ENCODE data around the gene LCN10.
"Not testable (repeated sequence)": the region's sequence is repeated elsewhere in the genome, so short reads cannot be mapped to it uniquely, and the experiment has no call there.

LCN10 gene

GRCh38 chr9:136720251-136720897 is 22.4 kb downstream of the LCN10 start:
- Mint-ChIP-seq H3K4me3 (no peak overlapping the region), H3K4me1 (ENCODE audit: low read depth) (peaks cover 1% of the 10 kb centered on the region), H3K9me3 (no peaks in the 10 kb centered on the region), H3K27me3 (ENCODE audit: low read depth) (peaks cover 3% of the 10 kb centered on the region), H3K36me3 (ENCODE audit: low read depth) (peaks cover 20% of the 10 kb centered on the region), H3K27ac (no peak overlapping the region)
- DNase-seq (ENCODE audit: low spot score), result no peak

- peaks cover 13% of the 10 kb centered on the region for H3K36me3 Mint-ChIP-seq (ENCODE audit: low read depth)
- H3K27ac Mint-ChIP-seq, result no peak overlapping the region
- no peak overlapping the region for H3K4me3 Mint-ChIP-seq
- H3K4me1 Mint-ChIP-seq (ENCODE audit: low read depth), result peaks cover 1% of the 10 kb centered on the region
- no peaks in the 10 kb centered on the region for H3K9me3 Mint-ChIP-seq
- peaks cover 3% of the 10 kb centered on the region for H3K27me3 Mint-ChIP-seq (ENCODE audit: low read depth)
- no peak for DNase-seq (ENCODE audit: low spot score)
Observed at GRCh38 chr9:136719195-136719880, 23.4 kb downstream of the LCN10 start.

GRCh38 chr9:136718345-136719194 is 24.2 kb downstream of the LCN10 start:
- Mint-ChIP-seq H3K4me3 (no peak overlapping the region), H3K27ac (no peak overlapping the region), H3K4me1 (ENCODE audit: low read depth) (no peaks in the 10 kb centered on the region)

GRCh38 chr9:136717399-136717798 is 25.3 kb downstream of the LCN10 start:
- peaks cover 12% of the 10 kb centered on the region for H3K27me3 Mint-ChIP-seq (ENCODE audit: low read depth)
- no peaks in the 10 kb centered on the region for H3K4me1 Mint-ChIP-seq (ENCODE audit: low read depth)

More at GRCh38 chr9:136718345-136719194, 24.2 kb downstream of the LCN10 start:
- Mint-ChIP-seq H3K9me3 (no peaks in the 10 kb centered on the region), H3K36me3 (ENCODE audit: low read depth) (peaks cover 5% of the 10 kb centered on the region), H3K27me3 (ENCODE audit: low read depth) (peaks cover 8% of the 10 kb centered on the region)
- no peak for DNase-seq (ENCODE audit: low spot score)

GRCh38 chr9:136714893-136715274 is 27.9 kb downstream of the LCN10 start:
- no peak overlapping the region for H3K4me3 Mint-ChIP-seq
- H3K4me1 Mint-ChIP-seq (ENCODE audit: low read depth), result no peaks in the 10 kb centered on the region
- no peaks in the 10 kb centered on the region for H3K9me3 Mint-ChIP-seq
- H3K27ac Mint-ChIP-seq, result no peak overlapping the region
- DNase-seq (ENCODE audit: low spot score), result no peak
- H3K27me3 Mint-ChIP-seq (ENCODE audit: low read depth), result peaks cover 28% of the 10 kb centered on the region
- no peaks in the 10 kb centered on the region for H3K36me3 Mint-ChIP-seq (ENCODE audit: low read depth)

More at GRCh38 chr9:136717399-136717798, 25.3 kb downstream of the LCN10 start:
- DNase-seq (ENCODE audit: low spot score), result no peak
- Mint-ChIP-seq H3K36me3 (ENCODE audit: low read depth) (peaks cover 3% of the 10 kb centered on the region), H3K9me3 (no peaks in the 10 kb centered on the region), H3K27ac (no peak overlapping the region), H3K4me3 (no peak overlapping the region)

- Mint-ChIP-seq H3K9me3 (no peaks in the 10 kb centered on the region), H3K27ac (no peak overlapping the region), H3K27me3 (ENCODE audit: low read depth) (peaks cover 28% of the 10 kb centered on the region), H3K36me3 (ENCODE audit: low read depth) (no peaks in the 10 kb centered on the region), H3K4me1 (ENCODE audit: low read depth) (no peaks in the 10 kb centered on the region), H3K4me3 (no peak overlapping the region)
- DNase-seq (ENCODE audit: low spot score), result no peak
Observed at GRCh38 chr9:136714096-136714892, 28.4 kb downstream of the LCN10 start.

GRCh38 chr9:136713550-136713949 is 29.2 kb downstream of the LCN10 start:
- Mint-ChIP-seq H3K4me3 (no peak overlapping the region), H3K27me3 (ENCODE audit: low read depth) (peaks cover 28% of the 10 kb centered on the region), H3K27ac (no peak overlapping the region), H3K4me1 (ENCODE audit: low read depth) (no peaks in the 10 kb centered on the region), H3K9me3 (no peaks in the 10 kb centered on the region), H3K36me3 (ENCODE audit: low read depth) (no peaks in the 10 kb centered on the region)
- DNase-seq (ENCODE audit: low spot score), result no peak

GRCh38 chr9:136712690-136713544 is 29.8 kb downstream of the LCN10 start:
- Mint-ChIP-seq H3K36me3 (ENCODE audit: low read depth) (no peaks in the 10 kb centered on the region), H3K4me3 (no peak overlapping the region), H3K27ac (no peak overlapping the region), H3K27me3 (ENCODE audit: low read depth) (peaks cover 28% of the 10 kb centered on the region), H3K4me1 (ENCODE audit: low read depth) (no peaks in the 10 kb centered on the region), H3K9me3 (no peaks in the 10 kb centered on the region)
- no peak for DNase-seq (ENCODE audit: low spot score)

- Mint-ChIP-seq H3K4me1 (ENCODE audit: low read depth) (no peaks in the 10 kb centered on the region), H3K9me3 (no peaks in the 10 kb centered on the region), H3K27me3 (ENCODE audit: low read depth) (peaks cover 28% of the 10 kb centered on the region), H3K36me3 (ENCODE audit: low read depth) (no peaks in the 10 kb centered on the region), H3K4me3 (peak within 1 kb of the TSS; percentile 61), H3K27ac (no peak within 1 kb of the TSS)
- no peak for DNase-seq (ENCODE audit: low spot score)
Observed at GRCh38 chr9:136711751-136712689, 30.7 kb downstream of the LCN10 start, which contains the start of gene DIPK1B. TSS of gene DIPK1B (plus strand) at chr9:136712572. CDS start at chr9:136712666, 94 bp downstream.

GRCh38 chr9:136711219-136711648 is 31.5 kb downstream of the LCN10 start:
- DNase-seq (ENCODE audit: low spot score); H3K27ac Mint-ChIP-seq; H3K9me3 Mint-ChIP-seq; H3K4me1 Mint-ChIP-seq (ENCODE audit: low read depth); H3K36me3 Mint-ChIP-seq (ENCODE audit: low read depth): not testable (repeated sequence)
- peak overlapping the region; percentile 61 for H3K4me3 Mint-ChIP-seq
- peaks cover 28% of the 10 kb centered on the region for H3K27me3 Mint-ChIP-seq (ENCODE audit: low read depth)

- DNase-seq (ENCODE audit: low spot score), result no peak
- H3K4me3 Mint-ChIP-seq, result no peak overlapping the region
- H3K27me3 Mint-ChIP-seq (ENCODE audit: low read depth), result peaks cover 24% of the 10 kb centered on the region
- H3K36me3 Mint-ChIP-seq (ENCODE audit: low read depth), result no peaks in the 10 kb centered on the region
- H3K9me3 Mint-ChIP-seq, result no peaks in the 10 kb centered on the region
- no peaks in the 10 kb centered on the region for H3K4me1 Mint-ChIP-seq (ENCODE audit: low read depth)
- H3K27ac Mint-ChIP-seq, result no peak overlapping the region
Observed at GRCh38 chr9:136710543-136710942, 32.2 kb downstream of the LCN10 start.
